ENCODE results near the gene SMARCC2.
A peak's percentile ranks its signal among the peaks of the same experiment; 100 is the strongest.

The SMARCC2 gene

GRCh38 chr12:56117778-56118687, 71.2 kb downstream of the SMARCC2 start, which contains the start of gene ZC3H10 (continued):
- TF ChIP-seq PRDM6 (tag by site-specific recombination; IDR thresholded peaks at IDR 0.05) (no peak), BCL11A (tag by site-specific recombination; IDR thresholded peaks at IDR 0.05; ENCODE audit: low read depth) (peak; percentile 45; the same call in 1 of the 2 replicates), REPIN1 (tag by site-specific recombination; IDR thresholded peaks at IDR 0.05; ENCODE audit: low read depth) (no peak), ZNF146 (tag by site-specific recombination; IDR thresholded peaks at IDR 0.05) (0 out of 2 replicates have a peak, but pooled peaks have one; percentile 8), ZSCAN5A (tag by site-specific recombination; IDR thresholded peaks at IDR 0.05) (no peak; the same call in 1 of the 2 replicates), ZFP3 (tag by site-specific recombination; IDR thresholded peaks at IDR 0.05; ENCODE audit: low read depth) (no peak), ZNF664 (tag by site-specific recombination; IDR thresholded peaks at IDR 0.05) (no peak), KLF1 (tag by site-specific recombination; IDR thresholded peaks at IDR 0.05) (peak; percentile 79), ZNF423 (tag by site-specific recombination; IDR thresholded peaks at IDR 0.05) (no peak; the same call in 1 of the 2 replicates), ZNF571 (tag by site-specific recombination; IDR thresholded peaks at IDR 0.05) (no peak), ZNF549 (tag by site-specific recombination; IDR thresholded peaks at IDR 0.05) (no peak), FEZF1 (tag by site-specific recombination; IDR thresholded peaks at IDR 0.05) (no peak), ZNF341 (tag by site-specific recombination; IDR thresholded peaks at IDR 0.05; ENCODE audit: low read depth) (peak; percentile 69), ZNF580 (tag by site-specific recombination; IDR thresholded peaks at IDR 0.05) (peak; percentile 94), ZNF776 (tag by site-specific recombination; IDR thresholded peaks at IDR 0.05; ENCODE audit: borderline replicate concordance) (no peak), ZNF518A (tag by site-specific recombination; conservative IDR thresholded peaks at IDR 0.05; ENCODE audit: low read depth) (peak; percentile 99), ZNF112 (tag by site-specific recombination; IDR thresholded peaks at IDR 0.05) (no peak), ZNF555 (tag by site-specific recombination; conservative IDR thresholded peaks at IDR 0.05) (no peak), ELK4 (IDR thresholded peaks at IDR 0.05; ENCODE audit: borderline replicate concordance, low read depth, low read length) (peak; percentile 60; the same call in 1 of the 2 replicates), ZSCAN30 (tag by site-specific recombination; IDR thresholded peaks at IDR 0.05) (peak; percentile 64; the same call in 1 of the 2 replicates), ZNF24 (tag by site-specific recombination; IDR thresholded peaks at IDR 0.05) (peak; percentile 75; the same call in 1 of the 2 replicates), ZNF624 (tag by site-specific recombination; IDR thresholded peaks at IDR 0.05) (no peak), ZNF529 (tag by site-specific recombination; IDR thresholded peaks at IDR 0.05; ENCODE audit: insufficient replicate concordance) (no peak), PBX3 (CRISPR knock-in tag; IDR thresholded peaks at IDR 0.05) (peak; percentile 89), ZNF843 (tag by site-specific recombination; IDR thresholded peaks at IDR 0.05) (peak; percentile 83), ZNF350 (tag by site-specific recombination; IDR thresholded peaks at IDR 0.05) (no peak), ZBTB20 (tag by site-specific recombination; IDR thresholded peaks at IDR 0.05) (peak; percentile 77; the same call in 1 of the 2 replicates)

Measured in HEK293 (cell line).